Ovary (tissue), 9 donors: ENCODE measurements around the gene NF1. TPM values are rescaled to one million over a fixed set of nuclear protein-coding genes. Genes with fewer than 3 reads are reported as not detected.

Source experiments
- DNase-seq, 5 donors: peaks; one replicate each; pipeline ENCODE4 v3.0.0-alpha.2; 2019 to 2020
- H3K27ac ChIP-seq, 2 donors: fragments of 200-600 bp; one replicate each; pipeline versions ENCODE4 v1.5.1 to v1.8.0; 2019 to 2022
- H3K27me3 ChIP-seq: fragments of 200-600 bp; one replicate; pipeline ENCODE4 v1.8.0; 2022
- H3K36me3 ChIP-seq: fragments of 200-600 bp; sonication (generic); one replicate; pipeline ENCODE4 v1.5.1; 2019
- H3K4me1 ChIP-seq: one replicate; pipeline ENCODE4 v1.8.1; 2013; ENCODE audit warnings: mild to moderate bottlenecking, moderate library complexity; ENCODE audit not compliant: insufficient read depth
- H3K4me3 ChIP-seq: fragments of 200-600 bp; sonication (generic); one replicate; pipeline ENCODE4 v1.5.1; 2017
- H3K9me3 ChIP-seq, 2 donors: fragments of 200-600 bp in 1 of 2; sonication (generic) in 1 of 2; one replicate each; pipeline versions ENCODE4 v1.5.1 to v1.8.1; 2013 to 2019; ENCODE audit warnings: mild to moderate bottlenecking in 1 of 2, moderate library complexity in 1 of 2
- EP300 ChIP-seq: sonication (generic); formaldehyde crosslinking; IDR thresholded peaks from one replicate; pipeline ENCODE4 v1.6.1; 2017; ENCODE audit warnings: antibody characterized with exemption
- POLR2A ChIP-seq: fragments of 450-650 bp; IDR thresholded peaks from one replicate; pipeline ENCODE4 v1.6.1; 2017; ENCODE audit warnings: antibody characterized with exemption, mild to moderate bottlenecking, moderate library complexity
- WGBS, 3 donors: extraction: QIAGEN DNeasy Blood & Tissue Kit in 1 of 3; methylation state at CpG; one replicate each; pipeline versions ENCODE4 v1.1.5 to v1.1.7; 2013 to 2017; 5-methylcytosine and 5-hydroxymethylcytosine counted together
- intact Hi-C, 4 donors: fragments of 100-400 bp; cut with DNase I; formaldehyde crosslinking; loops; one replicate each; pipeline versions ENCODE4 v1.11.0 to v1.15.1; 2022 to 2023
- polyA plus RNA-seq, 2 donors: library from polyadenylated mRNA; stranded (reverse); fragments of 200-250 nt in 1 of 2; fragments of 350-450 nt in 1 of 2; fragmentation: Illumina TruSeq in 1 of 2; extraction: RNeasy Lipid Tissue Mini Kit (QIAGEN cat#74804) in 1 of 2; gene quantifications; one replicate each; pipeline ENCODE4 v1.2.3, GENCODE V29; 2013 to 2014
- total RNA-seq, 7 donors: library from RNA; depleted of rRNA in 2 of 7; stranded (reverse); fragments of >200 nt in 2 of 7; fragmentation: NEBNext Ultra II Directional in 3 of 7; extraction: Animal tissue kit (Norgen Biotek cat#: 25700) in 3 of 7; gene quantifications; one replicate each; pipeline versions ENCODE4 v1.1.0 to v1.2.4, GENCODE V29; 2016 to 2023
- TF ChIP-seq, protein P1 (sequence below), 3 donors: fragments of 450-650 bp in 2 of 3; fragments of 200-600 bp in 1 of 3; IDR thresholded peaks; one replicate each; pipeline versions ENCODE4 v1.5.1 to v1.8.0; 2016 to 2022; ENCODE audit warnings: antibody characterized with exemption in 3 of 3, mild to moderate bottlenecking in 1 of 3
- donor health status: DM: no; HTN: no; CAD: no; lungs with moderate emphysema.
- donor health status: DM: no; HTN: no; CAD: no.
- donor health status: Bipolar disorder and iron deficiency.
- donor health status: DM: yes; HTN: yes; CAD: no.
- donor health status: DM: no; HTN: no; CAD: no.
- donor health status: DM: yes; HTN: yes; CAD: no.

NF1 gene
- total and polyA plus RNA-seq, 9 donors = 11.1 to 62.0 (median 57.0) TPM

DNA sequence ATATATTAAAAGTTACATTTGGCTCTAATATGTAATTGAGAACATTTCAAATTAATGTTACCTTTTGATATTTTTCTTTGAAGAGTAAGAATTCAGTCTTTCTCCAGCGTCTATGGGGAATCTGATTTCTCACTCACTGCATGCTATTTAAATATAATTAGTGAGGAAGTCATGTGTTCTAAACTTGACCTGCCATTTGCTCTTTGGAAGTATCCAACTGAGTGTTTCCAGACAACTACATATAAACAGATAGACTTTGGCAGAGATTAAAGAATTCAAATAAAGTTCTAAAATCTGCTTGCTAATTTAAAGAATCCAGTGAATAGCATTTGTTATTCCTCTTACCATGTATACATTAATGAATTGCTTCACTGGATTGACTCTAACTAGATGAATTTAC is 178.7 kb downstream of the NF1 start:
- no peaks in the 10 kb centered on the region for H3K4me1 ChIP-seq
- WGBS, 3 donors = 69 to 85% (median 70%) methylated on average over 1 of the region's 1 CpG

DNA sequence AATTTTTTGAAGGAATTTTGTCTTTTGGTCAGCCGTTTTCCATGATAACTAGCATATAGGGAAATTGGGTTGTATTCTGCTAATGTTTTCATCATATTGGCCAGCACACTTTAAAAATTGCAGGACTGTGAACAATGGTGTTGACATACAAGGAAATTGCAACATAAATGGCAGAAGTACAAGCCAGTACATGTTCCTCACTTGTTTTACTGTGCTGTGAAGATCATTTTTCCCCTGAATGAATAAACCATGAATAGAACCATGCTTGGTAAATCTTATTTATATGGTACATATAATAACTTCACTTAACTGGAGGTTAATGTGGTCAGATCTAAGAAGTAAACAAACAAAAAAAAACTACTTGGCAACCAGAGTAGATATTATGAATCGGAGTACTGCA is 179.5 kb downstream of the NF1 start:
- Histone ChIP-seq H3K4me1 (no peaks in the 10 kb centered on the region), H3K9me3 (no peaks in the 10 kb centered on the region), H3K27me3 (no peaks in the 10 kb centered on the region), H3K4me3 (no peak overlapping the region), H3K36me3 (no peaks in the 10 kb centered on the region), H3K27ac (no peak overlapping the region)
- WGBS, 3 donors = 86 to 94% (median 87%) methylated on average over 2 of the region's 2 CpGs
- intact Hi-C loops = no loop called here
- no peak for DNase-seq
- no peak for TF ChIP-seq POLR2A
- TF ChIP-seq EP300 = no peak
- TF ChIP-seq, protein P1, sequence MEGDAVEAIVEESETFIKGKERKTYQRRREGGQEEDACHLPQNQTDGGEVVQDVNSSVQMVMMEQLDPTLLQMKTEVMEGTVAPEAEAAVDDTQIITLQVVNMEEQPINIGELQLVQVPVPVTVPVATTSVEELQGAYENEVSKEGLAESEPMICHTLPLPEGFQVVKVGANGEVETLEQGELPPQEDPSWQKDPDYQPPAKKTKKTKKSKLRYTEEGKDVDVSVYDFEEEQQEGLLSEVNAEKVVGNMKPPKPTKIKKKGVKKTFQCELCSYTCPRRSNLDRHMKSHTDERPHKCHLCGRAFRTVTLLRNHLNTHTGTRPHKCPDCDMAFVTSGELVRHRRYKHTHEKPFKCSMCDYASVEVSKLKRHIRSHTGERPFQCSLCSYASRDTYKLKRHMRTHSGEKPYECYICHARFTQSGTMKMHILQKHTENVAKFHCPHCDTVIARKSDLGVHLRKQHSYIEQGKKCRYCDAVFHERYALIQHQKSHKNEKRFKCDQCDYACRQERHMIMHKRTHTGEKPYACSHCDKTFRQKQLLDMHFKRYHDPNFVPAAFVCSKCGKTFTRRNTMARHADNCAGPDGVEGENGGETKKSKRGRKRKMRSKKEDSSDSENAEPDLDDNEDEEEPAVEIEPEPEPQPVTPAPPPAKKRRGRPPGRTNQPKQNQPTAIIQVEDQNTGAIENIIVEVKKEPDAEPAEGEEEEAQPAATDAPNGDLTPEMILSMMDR (IDR thresholded peaks at IDR 0.05) = no peak

More for the DNA sequence above, 178.7 kb downstream of the NF1 start:
- no peaks in the 10 kb centered on the region for H3K36me3 ChIP-seq
- no peak for DNase-seq
- intact Hi-C loops = no loop called here
- H3K27ac ChIP-seq = no peak overlapping the region
- no peak overlapping the region for H3K4me3 ChIP-seq
- no peaks in the 10 kb centered on the region for H3K27me3 ChIP-seq
- no peaks in the 10 kb centered on the region for H3K9me3 ChIP-seq
- TF ChIP-seq EP300 = no peak
- TF ChIP-seq, protein P1 (IDR thresholded peaks at IDR 0.05) = no peak
- TF ChIP-seq POLR2A = no peak

DNA sequence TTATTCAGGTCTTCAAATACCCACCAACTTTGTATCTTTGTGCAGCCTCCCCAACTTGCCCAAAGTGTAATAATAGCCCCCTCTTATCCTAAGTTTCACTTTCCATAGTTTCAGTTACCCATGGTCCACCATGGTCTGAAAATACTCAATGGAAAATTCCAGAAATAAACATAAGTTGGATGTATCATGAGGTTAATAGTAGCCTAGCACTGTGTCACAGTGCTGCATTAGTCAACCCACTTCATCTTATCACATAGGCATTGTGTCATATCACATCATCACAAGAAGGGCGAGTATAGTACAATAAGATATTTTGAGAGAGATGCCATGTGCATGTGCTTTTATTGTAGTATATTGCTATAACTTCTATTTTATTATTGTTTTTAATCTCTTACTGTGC is 180.3 kb downstream of the NF1 start:
- intact Hi-C loops = no loop called here
- no peak for DNase-seq
- Histone ChIP-seq H3K36me3 (no peaks in the 10 kb centered on the region), H3K27ac (no peak overlapping the region), H3K4me3 (no peak overlapping the region), H3K27me3 (no peaks in the 10 kb centered on the region), H3K4me1 (no peaks in the 10 kb centered on the region), H3K9me3 (no peaks in the 10 kb centered on the region)
- no peak for TF ChIP-seq POLR2A
- TF ChIP-seq, protein P1 (IDR thresholded peaks at IDR 0.05) = no peak
- TF ChIP-seq EP300 = no peak
- WGBS, 3 donors = 95 to 98% (median 97%) methylated on average over 1 of the region's 1 CpG

DNA sequence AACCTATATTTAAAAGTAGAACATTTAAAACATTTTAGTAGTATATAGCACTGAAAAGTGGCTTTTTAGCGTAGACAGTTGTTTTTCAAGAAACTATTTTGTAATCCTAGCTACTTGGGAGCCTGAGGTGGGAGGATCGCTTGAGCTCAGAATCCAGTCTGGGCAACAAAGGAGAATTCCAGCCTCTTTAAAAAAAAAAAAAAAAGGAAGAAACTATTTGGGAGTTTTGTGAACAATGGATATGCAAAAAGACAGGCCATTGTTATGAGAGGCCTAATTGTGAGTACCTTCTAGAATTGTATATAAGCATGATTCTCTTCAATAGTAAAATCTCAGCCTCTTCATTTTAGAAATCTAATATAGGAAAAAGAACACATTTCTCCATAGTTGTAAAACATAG is 184.6 kb downstream of the NF1 start:
- intact Hi-C loops = no loop called here
- Histone ChIP-seq H3K27me3 (no peaks in the 10 kb centered on the region), H3K27ac (no peak overlapping the region), H3K4me1 (no peaks in the 10 kb centered on the region), H3K4me3 (no peak overlapping the region), H3K36me3 (no peaks in the 10 kb centered on the region), H3K9me3 (no peaks in the 10 kb centered on the region)
- WGBS, 3 donors = 75 to 87% (median 75%) methylated on average over 2 of the region's 2 CpGs
- no peak for TF ChIP-seq EP300
- DNase-seq = no peak

DNA sequence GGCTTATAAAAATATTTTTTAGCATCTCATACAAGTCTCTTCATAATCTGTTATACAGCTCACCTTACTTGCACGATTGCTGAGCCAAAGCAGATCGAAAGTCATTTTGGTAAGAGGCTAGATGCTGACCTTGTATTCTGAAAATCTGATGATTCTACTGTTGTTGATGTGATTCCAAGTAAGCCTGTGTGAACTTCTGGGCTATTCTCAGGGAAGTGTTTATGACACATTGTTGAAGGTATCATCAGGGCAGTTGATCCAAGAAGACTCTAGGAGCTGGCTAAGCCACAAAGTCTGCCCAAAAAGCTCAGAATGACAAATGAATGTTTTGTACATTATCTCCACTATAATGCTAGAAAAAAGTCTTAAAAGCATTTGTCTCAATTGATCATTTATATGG is 186.3 kb downstream of the NF1 start:
- intact Hi-C loops = no loop called here
- Histone ChIP-seq H3K36me3 (no peaks in the 10 kb centered on the region), H3K27ac (no peak overlapping the region), H3K4me3 (no peak overlapping the region), H3K4me1 (no peaks in the 10 kb centered on the region), H3K9me3 (no peaks in the 10 kb centered on the region), H3K27me3 (no peaks in the 10 kb centered on the region)
- DNase-seq = no peak
- TF ChIP-seq POLR2A (no peak), EP300 (no peak)
- TF ChIP-seq, protein P1 (IDR thresholded peaks at IDR 0.05) = no peak
- 93 to 97% (median 94%) methylated on average over 2 of the region's 2 CpGs for WGBS, 3 donors
